ENCODE data around the gene NSD2.

NSD2 gene

GRCh38 chr4:1940566-1940965 is 69.4 kb downstream of the NSD2 start:
- DNase-seq (ENCODE audit: low read depth in 3 of 3, low spot score in 1 of 3): no peak

GRCh38 chr4:1943928-1944327 is 72.7 kb downstream of the NSD2 start:
- DNase-seq (ENCODE audit: low read depth in 3 of 3, low spot score in 1 of 3): no peak

- no peak for DNase-seq (ENCODE audit: low read depth in 3 of 3, low spot score in 1 of 3)
Measured at GRCh38 chr4:1945124-1945895, 74.1 kb downstream of the NSD2 start.

GRCh38 chr4:1945912-1946311 is 74.7 kb downstream of the NSD2 start:
- DNase-seq (ENCODE audit: low read depth in 3 of 3, low spot score in 1 of 3): no peak

- DNase-seq (ENCODE audit: low read depth in 3 of 3, low spot score in 1 of 3): no peak
Measured at GRCh38 chr4:1948232-1948631, 77.0 kb downstream of the NSD2 start.

GRCh38 chr4:1948892-1949436 is 77.8 kb downstream of the NSD2 start:
- DNase-seq (ENCODE audit: low read depth in 3 of 3, low spot score in 1 of 3): no peak

GRCh38 chr4:1950369-1950768 is 79.2 kb downstream of the NSD2 start:
- DNase-seq (ENCODE audit: low read depth in 3 of 3, low spot score in 1 of 3): no peak

GRCh38 chr4:1952058-1952700 is 81.0 kb downstream of the NSD2 start:
- DNase-seq (ENCODE audit: low read depth in 3 of 3, low spot score in 1 of 3): no peak

- no peak for DNase-seq (ENCODE audit: low read depth in 3 of 3, low spot score in 1 of 3)
Measured at GRCh38 chr4:1952719-1953118, 81.5 kb downstream of the NSD2 start.

GRCh38 chr4:1953335-1953734 is 82.1 kb downstream of the NSD2 start:
- DNase-seq (ENCODE audit: low read depth in 3 of 3, low spot score in 1 of 3): no peak

GRCh38 chr4:1956631-1957030 is 85.4 kb downstream of the NSD2 start:
- DNase-seq (ENCODE audit: low read depth in 3 of 3, low spot score in 1 of 3): no peak

GRCh38 chr4:1958276-1959103 is 87.3 kb downstream of the NSD2 start:
- DNase-seq (ENCODE audit: low read depth in 3 of 3, low spot score in 1 of 3): no peak

- no peak for DNase-seq (ENCODE audit: low read depth in 3 of 3, low spot score in 1 of 3)
Measured at GRCh38 chr4:1959104-1959384, 87.9 kb downstream of the NSD2 start.

- no peak for DNase-seq (ENCODE audit: low read depth in 3 of 3, low spot score in 1 of 3)
Measured at GRCh38 chr4:1960170-1960825, 89.1 kb downstream of the NSD2 start.

GRCh38 chr4:1961038-1961437 is 89.8 kb downstream of the NSD2 start:
- DNase-seq (ENCODE audit: low read depth in 3 of 3, low spot score in 1 of 3): no peak

- DNase-seq (ENCODE audit: low read depth in 3 of 3, low spot score in 1 of 3): no peak
Measured at GRCh38 chr4:1961563-1961962, 90.4 kb downstream of the NSD2 start.

GRCh38 chr4:1962980-1963379 is 91.8 kb downstream of the NSD2 start:
- DNase-seq (ENCODE audit: low read depth in 3 of 3, low spot score in 1 of 3): no peak

GRCh38 chr4:1964443-1964842 is 93.2 kb downstream of the NSD2 start:
- DNase-seq (ENCODE audit: low read depth in 3 of 3, low spot score in 1 of 3): no peak

- no peak for DNase-seq (ENCODE audit: low read depth in 3 of 3, low spot score in 1 of 3)
Measured at GRCh38 chr4:1964971-1965370, 93.8 kb downstream of the NSD2 start.

- DNase-seq (ENCODE audit: low read depth in 3 of 3, low spot score in 1 of 3): no peak
Measured at GRCh38 chr4:1967512-1968149, 96.4 kb downstream of the NSD2 start.

Measured in stimulated activated CD4-positive, alpha-beta T cell treated with anti-CD3 and anti-CD28 coated beads, TNF-alpha, amount 100 ng/mL, for 1 hour (primary cell).